CD1c-positive myeloid dendritic cell (primary cell): ENCODE data around the gene TNFRSF1B.
A peak's percentile ranks its signal among the peaks of the same experiment; 100 is the strongest.

Experiments
- DNase-seq: peaks from one replicate; pipeline ENCODE4 v3.0.0-alpha.2; 2016; ENCODE audit errors: extremely low spot score

TNFRSF1B gene

GRCh38 chr1:12194666-12195216 lies 27.9 kb downstream of the TNFRSF1B start:
- DNase-seq: peak; percentile 37

- DNase-seq: no peak
These were observed 28.6 kb downstream of the TNFRSF1B start for GRCh38 chr1:12195416-12195815.

GRCh38 chr1:12196641-12197482 lies 30.1 kb downstream of the TNFRSF1B start:
- peak; percentile 86 for DNase-seq

GRCh38 chr1:12197483-12197880 lies 30.7 kb downstream of the TNFRSF1B start:
- no peak for DNase-seq

- no peak for DNase-seq
These were observed 33.4 kb downstream of the TNFRSF1B start for GRCh38 chr1:12200208-12200607.

- DNase-seq: no peak
These were observed 34.8 kb downstream of the TNFRSF1B start for GRCh38 chr1:12201352-12202189.

GRCh38 chr1:12202190-12202497 lies 35.4 kb downstream of the TNFRSF1B start:
- no peak for DNase-seq

GRCh38 chr1:12202577-12202976 lies 35.8 kb downstream of the TNFRSF1B start:
- DNase-seq: no peak

- DNase-seq: no peak
These were observed 36.6 kb downstream of the TNFRSF1B start for GRCh38 chr1:12203216-12204007.

GRCh38 chr1:12204140-12204539 lies 37.3 kb downstream of the TNFRSF1B start:
- no peak for DNase-seq

- DNase-seq: no peak
These were observed 38.2 kb downstream of the TNFRSF1B start for GRCh38 chr1:12204754-12205658.

- DNase-seq: no peak
These were observed 39.4 kb downstream of the TNFRSF1B start for GRCh38 chr1:12206238-12206637.

GRCh38 chr1:12206792-12207424 lies 40.1 kb downstream of the TNFRSF1B start:
- DNase-seq: no peak

GRCh38 chr1:12208271-12208670 lies 41.5 kb downstream of the TNFRSF1B start:
- DNase-seq: no peak

- DNase-seq: peak; percentile 85
These were observed 42.1 kb downstream of the TNFRSF1B start for GRCh38 chr1:12208764-12209494.

GRCh38 chr1:12209495-12209832 lies 42.7 kb downstream of the TNFRSF1B start:
- no peak for DNase-seq

GRCh38 chr1:12215118-12215961 lies 48.5 kb downstream of the TNFRSF1B start:
- no peak for DNase-seq

- DNase-seq: no peak
These were observed 53.0 kb downstream of the TNFRSF1B start for GRCh38 chr1:12219800-12220199.

GRCh38 chr1:12220890-12221289 lies 54.1 kb downstream of the TNFRSF1B start:
- no peak for DNase-seq
